Trophoblast cell (in vitro differentiated cells and primary cell): Measurements from ENCODE around the gene PGF.

Experiments used
- DNase-seq, 2 donors: peaks; one replicate each; pipeline ENCODE4 v3.0.0-alpha.2; 2016
- H2AFZ ChIP-seq: 2 replicates; pipeline ENCODE4 v1.6.1; 2013; ENCODE audit warnings: low read length, moderate library complexity, mild to moderate bottlenecking; ENCODE audit not compliant: insufficient read depth, poor library complexity
- H2AK5ac ChIP-seq: 2 replicates; pipeline ENCODE4 v1.6.1; 2013; ENCODE audit warnings: mild to moderate bottlenecking, low read length
- H2BK120ac ChIP-seq: 2 replicates; pipeline ENCODE4 v1.6.1; 2013; ENCODE audit warnings: low read length, mild to moderate bottlenecking, moderate library complexity; ENCODE audit not compliant: insufficient read depth, poor library complexity
- H2BK12ac ChIP-seq: 2 replicates; pipeline ENCODE4 v1.6.1; 2013; ENCODE audit warnings: mild to moderate bottlenecking, low read length, moderate library complexity
- H2BK5ac ChIP-seq: 2 replicates; pipeline ENCODE4 v1.6.1; 2013; ENCODE audit warnings: low read length, low read depth, moderate library complexity, mild to moderate bottlenecking; ENCODE audit not compliant: poor library complexity
- H3K14ac ChIP-seq: 2 replicates; pipeline ENCODE4 v1.6.1; 2013; ENCODE audit warnings: mild to moderate bottlenecking, low read length
- H3K18ac ChIP-seq: 2 replicates; pipeline ENCODE4 v1.6.1; 2013; ENCODE audit warnings: mild to moderate bottlenecking, low read length
- H3K23ac ChIP-seq: 2 replicates; pipeline ENCODE4 v1.6.1; 2013; ENCODE audit warnings: low read length
- H3K27ac ChIP-seq: 2 replicates; pipeline ENCODE4 v1.5.1; 2013; ENCODE audit warnings: low read depth, mild to moderate bottlenecking, inconsistent platforms, low read length, moderate library complexity
- H3K27me3 ChIP-seq: 2 replicates; pipeline ENCODE4 v1.6.1; 2013; ENCODE audit warnings: inconsistent platforms, mild to moderate bottlenecking, low read length, moderate library complexity; ENCODE audit not compliant: insufficient read depth
- H3K36me3 ChIP-seq, 2 experiments: 1 replicate in 1 of 2; 2 replicates in 1 of 2; pipeline ENCODE4 v1.6.1; 2013; ENCODE audit warnings: low read length in 2 of 2, mild to moderate bottlenecking in 2 of 2, moderate library complexity in 1 of 2; ENCODE audit not compliant: insufficient read depth in 2 of 2, control insufficient read depth in 1 of 2
- H3K4ac ChIP-seq: 2 replicates; pipeline ENCODE4 v1.6.1; 2013; ENCODE audit warnings: low read depth, mild to moderate bottlenecking, low read length, moderate library complexity
- H3K4me1 ChIP-seq, 2 experiments: 1 replicate in 1 of 2; 2 replicates in 1 of 2; pipeline ENCODE4 v1.6.1; 2013; ENCODE audit warnings: low read length in 2 of 2, mild to moderate bottlenecking in 2 of 2, moderate library complexity in 1 of 2; ENCODE audit not compliant: insufficient read depth in 2 of 2, control insufficient read depth in 1 of 2
- H3K4me2 ChIP-seq: 2 replicates; pipeline ENCODE4 v1.6.1; 2013; ENCODE audit warnings: inconsistent platforms, mild to moderate bottlenecking, low read length, moderate library complexity
- H3K4me3 ChIP-seq: 2 replicates; pipeline ENCODE4 v1.5.1; 2013; ENCODE audit warnings: mild to moderate bottlenecking, low read depth, low read length, inconsistent platforms
- H3K79me1 ChIP-seq: one replicate; pipeline ENCODE4 v1.6.1; 2013; ENCODE audit warnings: low read length
- H3K79me2 ChIP-seq: 2 replicates; pipeline ENCODE4 v1.6.1; 2013; ENCODE audit warnings: low read length, mild to moderate bottlenecking; ENCODE audit not compliant: control insufficient read depth, insufficient read depth, poor library complexity
- H3K9ac ChIP-seq: 2 replicates; pipeline ENCODE4 v1.6.1; 2013; ENCODE audit warnings: mild to moderate bottlenecking, low read length
- H3K9me3 ChIP-seq: 2 replicates; pipeline ENCODE4 v1.6.1; 2013; ENCODE audit warnings: low read depth, mild to moderate bottlenecking, control low read depth, inconsistent platforms, low read length; ENCODE audit not compliant: insufficient read depth
- H4K12ac ChIP-seq: 2 replicates; pipeline ENCODE4 v1.6.1; 2013; ENCODE audit warnings: low read depth, mild to moderate bottlenecking, low read length, moderate library complexity
- H4K8ac ChIP-seq: 2 replicates; pipeline ENCODE4 v1.6.1; 2013; ENCODE audit warnings: low read depth, mild to moderate bottlenecking, low read length, moderate library complexity
- H4K91ac ChIP-seq: one replicate; pipeline ENCODE4 v1.6.1; 2013; ENCODE audit warnings: low read depth, mild to moderate bottlenecking, low read length, moderate library complexity
- WGBS: extraction: QIAGEN DNeasy Blood & Tissue Kit; methylation state at CpG from one replicate; pipeline ENCODE4 v1.1.7; 2013; ENCODE audit warnings: missing lambda C conversion rate; ENCODE audit not compliant: insufficient read length, insufficient coverage; ENCODE audit errors: extremely low coverage; 5-methylcytosine and 5-hydroxymethylcytosine counted together

The PGF gene

DNA sequence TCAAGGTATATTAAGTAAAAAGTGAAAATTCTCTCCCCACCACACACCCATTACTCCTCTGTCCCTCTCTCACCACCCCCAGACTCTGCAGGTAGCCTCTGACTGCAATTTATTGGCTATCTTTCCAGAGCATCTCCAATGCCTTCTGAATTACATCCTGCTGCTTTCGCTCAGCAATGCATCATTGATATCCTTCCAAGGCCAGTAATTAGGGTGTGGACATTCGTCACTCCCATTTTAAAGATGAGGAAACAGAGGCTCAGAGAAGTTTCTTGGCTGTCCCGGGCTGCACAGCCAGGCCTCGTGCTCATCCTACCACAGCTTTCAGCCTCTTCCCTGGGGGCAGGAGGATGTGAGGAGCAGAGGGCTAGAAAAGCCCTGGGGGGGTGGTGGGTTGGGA, 23.6 kb upstream of the PGF start:
- peak; percentile 80 to 88 for DNase-seq
- H3K27me3 ChIP-seq, result no peaks in the 10 kb centered on the region
- H2AFZ ChIP-seq, result no peak overlapping the region
- H3K36me3 ChIP-seq, result no peaks in the 10 kb centered on the region
- H2BK5ac ChIP-seq, result no peak overlapping the region
- no peak overlapping the region for H3K23ac ChIP-seq
- H3K4me3 ChIP-seq, result no peak overlapping the region
- H4K91ac ChIP-seq, result peak overlapping the region; percentile 22
- H3K14ac ChIP-seq, result no peak overlapping the region
- peak overlapping the region; percentile 20 for H4K8ac ChIP-seq
- no peak overlapping the region for H3K4ac ChIP-seq
- no CpG with 5 or more reads among the region's 4 CpGs for WGBS
- peak overlapping the region; percentile 53 for H3K27ac ChIP-seq
- H3K18ac ChIP-seq, result no peak overlapping the region
- peaks cover 42% of the 10 kb centered on the region for H3K79me1 ChIP-seq
- H3K79me2 ChIP-seq, result peaks cover 4% of the 10 kb centered on the region
- peaks cover 38 to 48% of the 10 kb centered on the region in 2 experiments for H3K4me1 ChIP-seq
- no peak overlapping the region for H2AK5ac ChIP-seq
- H3K9ac ChIP-seq, result no peak overlapping the region
- H4K12ac ChIP-seq, result no peak overlapping the region
- no peak overlapping the region for H2BK120ac ChIP-seq
- H3K9me3 ChIP-seq, result no peaks in the 10 kb centered on the region
- H3K4me2 ChIP-seq, result no peak overlapping the region
- no peak overlapping the region for H2BK12ac ChIP-seq

- Histone ChIP-seq H2BK120ac (peak overlapping the region; percentile 81), H2AFZ (no peak overlapping the region), H3K27me3 (no peaks in the 10 kb centered on the region), H3K79me2 (peaks cover 4% of the 10 kb centered on the region), H3K9ac (no peak overlapping the region), H3K4me3 (no peak overlapping the region), H3K18ac (peak overlapping the region; percentile 46), H3K4me2 (no peak overlapping the region), H3K4ac (no peak overlapping the region), H3K4me1 (peaks cover 42 to 53% of the 10 kb centered on the region in 2 experiments), H4K91ac (peak overlapping the region; percentile 90), H4K12ac (peak overlapping the region; percentile 28), H3K23ac (no peak overlapping the region), H4K8ac (peak overlapping the region; percentile 52), H3K14ac (peak overlapping the region; percentile 80), H3K79me1 (peaks cover 45% of the 10 kb centered on the region), H3K36me3 (no peaks in the 10 kb centered on the region), H3K9me3 (no peaks in the 10 kb centered on the region), H2BK5ac (peak overlapping the region; percentile 90), H2BK12ac (peak overlapping the region; percentile 67), H2AK5ac (peak overlapping the region; percentile 43), H3K27ac (peak overlapping the region; percentile 45)
- WGBS, result no CpG with 5 or more reads among the region's 11 CpGs
- peak; percentile 86 to 94 for DNase-seq
These were observed 23.1 kb upstream of the PGF start for GRCh38 chr14:74978416-74978947.

GRCh38 chr14:74977901-74978385, 22.5 kb upstream of the PGF start:
- WGBS, result no CpG with 5 or more reads among the region's 6 CpGs
- Histone ChIP-seq H2BK5ac (peak overlapping the region; percentile 61), H3K9me3 (no peaks in the 10 kb centered on the region), H3K4me3 (no peak overlapping the region), H3K4me1 (peaks cover 47 to 58% of the 10 kb centered on the region in 2 experiments), H4K12ac (peak overlapping the region; percentile 28), H3K9ac (no peak overlapping the region), H3K79me1 (peaks cover 50% of the 10 kb centered on the region), H3K4ac (peak overlapping the region; percentile 6), H3K18ac (peak overlapping the region; percentile 31), H3K79me2 (peaks cover 4% of the 10 kb centered on the region), H4K91ac (peak overlapping the region; percentile 90), H4K8ac (peak overlapping the region; percentile 52), H2AFZ (no peak overlapping the region), H2AK5ac (peak overlapping the region; percentile 50), H3K14ac (peak overlapping the region; percentile 80), H2BK12ac (peak overlapping the region; percentile 67), H3K36me3 (no peaks in the 10 kb centered on the region), H3K23ac (no peak overlapping the region), H3K4me2 (no peak overlapping the region), H3K27ac (peak overlapping the region; percentile 45), H3K27me3 (no peaks in the 10 kb centered on the region), H2BK120ac (peak overlapping the region; percentile 81)
- DNase-seq, result no peak

DNA sequence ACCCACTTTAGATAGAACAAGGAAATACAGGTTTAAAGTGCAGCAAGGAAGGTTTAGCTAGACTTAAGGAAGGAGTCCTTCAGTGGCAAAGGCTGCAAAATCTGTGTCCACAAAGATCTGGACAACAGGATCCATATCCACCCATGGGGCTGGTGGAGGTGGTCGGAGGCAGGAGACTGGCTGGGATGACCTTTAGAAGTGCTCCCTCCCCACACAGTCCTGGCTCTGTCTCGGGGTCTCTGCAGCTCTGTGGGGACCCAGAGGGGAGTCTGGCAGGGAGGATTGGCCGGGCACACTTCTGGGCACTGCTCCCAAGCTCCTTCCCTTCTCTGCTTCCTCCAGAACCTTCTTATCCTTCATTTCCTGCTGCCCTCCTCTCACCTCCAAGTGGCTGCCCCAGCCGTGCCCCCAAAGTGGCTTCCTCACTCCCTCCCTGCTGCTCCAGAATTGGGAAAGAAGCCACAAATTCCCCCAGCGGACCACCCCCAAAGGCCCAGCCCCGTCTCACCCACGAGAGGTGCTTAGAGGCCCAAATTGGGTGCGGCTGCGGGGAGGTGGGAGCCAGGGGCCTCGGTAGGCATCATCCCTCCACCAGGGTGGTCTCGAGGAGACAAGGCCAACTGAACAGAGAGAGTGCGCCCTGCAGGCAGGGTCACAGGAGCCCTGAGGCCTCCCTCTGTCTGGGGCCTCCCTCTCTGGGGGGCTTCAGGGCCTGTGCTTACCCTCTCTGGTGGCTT, 21.9 kb upstream of the PGF start:
- H3K14ac ChIP-seq, result peak overlapping the region; percentile 59
- no peak overlapping the region for H3K27ac ChIP-seq
- DNase-seq, result no peak
- peaks cover 50% of the 10 kb centered on the region for H3K79me1 ChIP-seq
- no peak overlapping the region for H3K23ac ChIP-seq
- no peak overlapping the region for H3K9ac ChIP-seq
- peak overlapping the region; percentile 60 for H2BK120ac ChIP-seq
- H3K36me3 ChIP-seq, result no peaks in the 10 kb centered on the region
- H3K18ac ChIP-seq, result peak overlapping the region; percentile 31
- H2AFZ ChIP-seq, result no peak overlapping the region
- H2BK12ac ChIP-seq, result peak overlapping the region; percentile 37
- H3K27me3 ChIP-seq, result no peaks in the 10 kb centered on the region
- peak overlapping the region; percentile 90 for H4K91ac ChIP-seq
- H3K4me1 ChIP-seq, result peaks cover 47 to 60% of the 10 kb centered on the region in 2 experiments
- WGBS, result no CpG with 5 or more reads among the region's 12 CpGs
- no peak overlapping the region for H3K4me3 ChIP-seq
- H2BK5ac ChIP-seq, result peak overlapping the region; percentile 1
- H2AK5ac ChIP-seq, result peak overlapping the region; percentile 50
- peak overlapping the region; percentile 32 for H4K8ac ChIP-seq
- no peak overlapping the region for H4K12ac ChIP-seq
- no peaks in the 10 kb centered on the region for H3K9me3 ChIP-seq
- no peak overlapping the region for H3K4ac ChIP-seq
- peaks cover 4% of the 10 kb centered on the region for H3K79me2 ChIP-seq
- no peak overlapping the region for H3K4me2 ChIP-seq
